IPS DF 19.7 (cell line): Measurements from ENCODE around the gene NFATC3.

ENCODE experiments used
- DNase-seq: peaks from one replicate; pipeline ENCODE4 v3.0.0-alpha.2; 2013; ENCODE audit warnings: low read depth, low spot score

The NFATC3 gene

GRCh38 chr16:68072038-68072695 lies 13.0 kb upstream of the NFATC3 start:
- no peak for DNase-seq

- DNase-seq: no peak
Measured at GRCh38 chr16:68073902-68074760, 11.0 kb upstream of the NFATC3 start.

DNA sequence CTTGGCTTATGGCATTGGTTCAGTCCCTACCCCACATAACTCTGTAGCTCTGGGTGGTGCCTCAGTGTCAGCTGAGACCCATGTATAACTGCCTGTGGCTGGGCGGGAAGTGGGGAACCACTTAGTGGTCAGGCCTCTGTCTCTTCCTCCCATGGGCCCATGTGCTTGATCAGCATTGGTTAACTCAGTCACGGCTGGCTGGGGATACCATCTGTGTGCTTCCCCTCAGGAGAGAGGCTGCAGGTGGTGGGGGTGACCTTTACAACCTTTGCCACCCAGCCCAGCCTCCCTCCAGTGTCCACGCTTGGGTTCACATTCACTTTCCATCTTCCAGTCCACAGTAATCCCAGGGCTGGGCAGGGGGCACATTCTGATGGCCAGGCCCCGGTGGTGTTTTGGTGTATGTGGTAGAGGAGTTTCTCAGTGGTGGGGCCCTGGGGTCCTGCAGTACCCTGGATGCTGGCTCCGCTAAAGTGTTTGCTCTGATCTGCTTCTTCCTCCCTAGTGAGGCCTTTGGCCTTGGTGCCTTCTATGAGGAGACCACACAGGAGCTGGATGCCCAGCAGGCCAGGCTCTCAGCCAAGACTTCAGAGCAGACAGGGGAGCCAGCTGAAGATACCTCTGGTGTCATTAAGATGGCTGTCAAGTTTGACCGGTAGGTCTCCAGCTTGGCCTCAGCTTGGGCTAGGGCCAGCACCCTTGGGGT lies 10.2 kb upstream of the NFATC3 start:
- DNase-seq: no peak

DNA sequence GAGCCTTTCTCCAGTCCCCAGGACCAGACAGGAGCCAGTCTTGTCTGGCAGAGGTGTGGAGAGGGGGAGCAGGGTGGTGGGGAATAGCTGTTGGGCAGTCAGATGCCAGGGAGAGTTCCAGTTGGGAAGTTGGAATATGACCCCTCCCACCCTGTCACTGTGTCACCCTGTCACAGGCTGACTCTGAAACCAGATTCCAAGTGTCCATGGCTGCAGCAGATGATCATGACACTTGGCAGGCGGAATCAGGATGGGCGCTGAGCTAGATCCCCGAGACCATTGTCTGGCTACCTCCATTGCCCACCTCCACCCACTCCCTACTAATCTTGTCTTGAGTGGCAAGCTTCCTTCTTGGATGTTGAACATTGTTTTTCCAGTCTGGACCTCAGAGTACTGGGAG lies 9.2 kb upstream of the NFATC3 start:
- no peak for DNase-seq

DNA sequence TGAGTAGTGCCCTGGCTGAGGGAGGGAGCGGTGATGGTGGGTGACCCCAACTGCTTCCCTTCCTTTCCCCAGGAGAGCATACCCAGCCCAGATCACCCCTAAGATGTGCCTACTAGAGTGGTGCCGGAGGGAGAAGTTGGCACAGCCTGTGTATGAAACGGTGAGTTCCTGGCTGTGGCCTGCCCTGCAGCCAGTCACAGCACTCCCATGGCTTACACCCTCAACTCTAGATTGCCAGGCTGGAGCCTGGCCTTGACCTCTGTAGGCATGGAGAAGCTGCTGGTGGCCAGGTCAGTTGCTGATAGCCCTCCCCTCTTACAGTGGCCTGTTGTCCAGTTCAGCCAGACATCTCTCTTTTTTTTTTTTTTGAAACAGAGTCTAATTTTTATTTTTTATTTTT lies 8.6 kb upstream of the NFATC3 start:
- no peak for DNase-seq

- no peak for DNase-seq
Measured at GRCh38 chr16:68077866-68078700, 7.1 kb upstream of the NFATC3 start.

DNA sequence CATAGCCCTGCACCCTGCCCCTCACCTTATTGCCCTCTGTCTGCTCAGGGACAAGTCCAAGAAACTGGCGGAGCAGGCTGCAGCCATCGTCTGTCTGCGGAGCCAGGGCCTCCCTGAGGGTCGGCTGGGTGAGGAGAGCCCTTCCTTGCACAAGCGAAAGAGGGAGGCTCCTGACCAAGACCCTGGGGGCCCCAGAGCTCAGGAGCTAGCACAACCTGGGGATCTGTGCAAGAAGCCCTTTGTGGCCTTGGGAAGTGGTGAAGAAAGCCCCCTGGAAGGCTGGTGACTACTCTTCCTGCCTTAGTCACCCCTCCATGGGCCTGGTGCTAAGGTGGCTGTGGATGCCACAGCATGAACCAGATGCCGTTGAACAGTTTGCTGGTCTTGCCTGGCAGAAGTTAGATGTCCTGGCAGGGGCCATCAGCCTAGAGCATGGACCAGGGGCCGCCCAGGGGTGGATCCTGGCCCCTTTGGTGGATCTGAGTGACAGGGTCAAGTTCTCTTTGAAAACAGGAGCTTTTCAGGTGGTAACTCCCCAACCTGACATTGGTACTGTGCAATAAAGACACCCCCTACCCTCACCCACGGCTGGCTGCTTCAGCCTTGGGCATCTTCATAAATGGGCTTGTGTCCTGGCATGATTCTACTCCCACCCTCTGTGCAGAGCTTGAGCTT lies 6.3 kb upstream of the NFATC3 start:
- DNase-seq: no peak

- DNase-seq: no peak
Measured at GRCh38 chr16:68079376-68079625, 5.9 kb upstream of the NFATC3 start.

DNA sequence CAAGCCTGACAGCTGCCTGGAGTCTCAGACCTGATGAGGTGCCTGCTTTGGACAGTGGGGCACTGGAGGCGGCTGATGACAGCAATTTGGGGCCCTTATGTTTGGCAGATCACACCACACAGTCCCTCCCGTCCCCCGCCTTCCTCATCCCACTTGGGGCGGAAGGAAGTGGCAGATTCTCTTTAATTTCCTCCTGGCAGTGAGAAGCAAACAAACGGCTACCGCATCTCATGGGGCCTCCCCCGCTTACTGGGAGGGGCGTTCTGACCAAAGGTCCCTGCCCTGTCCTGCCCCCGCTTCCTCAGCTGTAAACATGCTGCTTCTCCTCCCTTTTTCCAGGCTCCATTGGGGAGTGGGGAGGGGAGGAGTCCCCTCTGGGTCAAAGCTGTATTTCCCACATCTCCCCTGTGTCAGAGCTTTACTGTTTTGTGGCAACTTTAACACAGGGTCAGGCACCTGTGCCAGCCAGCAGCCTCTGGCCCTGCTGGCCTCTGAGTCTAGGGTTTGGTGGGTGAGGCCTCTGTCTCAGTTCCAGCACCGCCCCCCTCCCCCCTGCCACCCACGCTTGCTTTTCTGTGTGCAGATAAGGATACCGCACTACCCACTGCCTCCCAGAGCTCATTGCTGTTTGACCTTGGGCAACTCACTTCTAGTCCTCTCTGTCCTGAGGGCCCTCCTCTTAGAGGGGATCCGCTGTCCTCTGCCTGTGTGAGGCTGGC lies 5.4 kb upstream of the NFATC3 start:
- DNase-seq: no peak

DNA sequence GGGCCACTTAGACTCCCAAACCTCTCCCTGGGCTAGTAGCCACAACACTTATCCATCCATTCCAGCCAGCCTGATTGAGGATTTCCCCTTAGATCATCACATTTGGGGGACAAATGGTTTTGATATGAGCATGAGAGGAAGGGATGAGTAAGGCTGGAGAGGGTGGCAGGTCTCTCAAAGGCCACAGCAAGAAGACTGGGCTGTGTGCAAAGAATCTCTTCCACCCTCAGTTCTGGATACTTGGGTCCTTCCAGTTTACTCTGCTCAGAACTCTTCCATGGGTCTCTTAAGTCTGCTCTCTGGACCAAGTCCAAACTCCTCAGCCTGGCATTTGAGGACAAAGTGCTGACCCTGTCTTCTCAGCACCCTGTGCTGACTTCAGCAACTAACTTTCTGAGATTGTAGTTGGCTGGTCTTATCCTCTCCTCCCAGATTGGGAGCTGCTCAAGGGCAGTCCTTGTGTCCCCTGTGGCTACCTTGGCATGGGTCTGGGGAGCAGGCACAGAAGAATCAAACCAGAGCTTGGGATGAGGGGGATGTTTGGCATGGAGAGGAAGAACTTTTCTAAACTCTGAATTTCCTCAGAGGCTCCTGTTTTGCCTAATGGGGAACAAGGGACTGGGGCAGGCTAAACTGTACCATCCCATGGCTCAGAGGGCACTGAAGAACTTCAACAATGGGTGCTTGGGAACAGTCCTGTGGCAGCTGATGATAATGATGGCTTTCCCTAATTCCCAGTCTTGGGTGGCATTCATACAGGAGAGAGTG lies 3.1 kb upstream of the NFATC3 start:
- DNase-seq: no peak

- DNase-seq: no peak
Measured at GRCh38 chr16:68082629-68083238, 2.4 kb upstream of the NFATC3 start.

GRCh38 chr16:68083239-68083781 lies 1.9 kb upstream of the NFATC3 start:
- no peak for DNase-seq

- DNase-seq: no peak
Measured at GRCh38 chr16:68083861-68084503, 1.2 kb upstream of the NFATC3 start.

DNA sequence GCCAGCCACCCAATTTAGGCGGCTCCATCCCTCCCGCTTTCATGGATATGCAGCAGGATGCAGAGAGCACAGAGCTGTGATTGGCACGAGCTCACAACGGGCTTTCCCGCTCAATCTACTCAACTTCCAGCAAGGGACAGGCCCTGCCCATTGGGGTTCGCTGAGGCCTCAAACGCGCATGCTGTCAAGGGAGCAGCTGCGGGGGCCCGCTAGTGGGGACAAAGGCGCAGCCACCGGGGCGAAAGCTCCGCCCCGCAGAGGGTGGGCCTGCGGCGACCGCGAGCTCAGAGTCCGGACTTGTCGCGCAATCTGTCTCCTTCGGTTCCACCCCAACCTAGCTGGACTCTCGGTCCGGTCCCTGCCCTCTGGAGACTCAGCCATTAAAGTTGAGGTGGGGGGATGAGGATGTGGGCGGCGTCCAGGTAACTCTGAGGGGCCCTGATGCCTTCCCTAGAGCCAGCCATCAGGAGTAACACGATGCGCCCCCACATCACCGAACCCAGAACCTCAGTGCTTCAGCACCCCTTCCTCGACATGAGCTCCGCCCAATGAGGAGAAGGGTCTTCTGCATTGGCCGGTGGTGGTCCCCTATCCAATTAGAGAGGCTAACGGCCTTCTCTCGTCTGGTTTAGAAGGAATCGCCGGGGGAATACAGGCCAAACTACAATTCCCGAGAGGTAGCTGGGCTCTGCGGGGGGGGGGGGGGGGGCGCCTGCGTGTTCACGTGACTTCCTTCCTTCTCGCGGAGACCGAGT lies 489 bp upstream of the NFATC3 start:
- peak; percentile 83 for DNase-seq

DNA sequence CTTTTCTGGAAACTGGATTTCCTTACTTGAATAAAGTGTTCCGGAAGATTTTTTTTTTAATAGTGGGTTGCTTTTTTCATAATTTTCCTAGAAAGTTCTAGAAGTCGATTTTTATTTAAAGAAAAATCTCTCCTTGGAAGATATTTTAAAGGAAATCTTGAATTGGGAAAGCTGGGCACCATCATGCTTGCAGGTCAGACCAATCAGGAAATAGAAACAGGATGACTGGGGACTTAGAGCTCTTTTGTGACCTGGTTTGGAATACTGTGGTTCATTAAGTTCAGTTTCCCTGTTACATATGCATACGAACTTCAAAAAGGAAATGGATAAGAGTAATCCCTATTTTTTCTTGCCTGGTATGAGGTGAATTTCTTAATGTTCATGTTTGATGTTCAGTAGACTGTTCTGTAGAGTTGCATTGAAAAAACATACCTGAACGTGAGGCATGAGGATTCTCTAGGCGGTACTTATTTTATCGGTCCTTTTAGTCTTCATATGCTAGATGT lies 1.2 kb downstream of the NFATC3 start:
- no peak for DNase-seq

DNA sequence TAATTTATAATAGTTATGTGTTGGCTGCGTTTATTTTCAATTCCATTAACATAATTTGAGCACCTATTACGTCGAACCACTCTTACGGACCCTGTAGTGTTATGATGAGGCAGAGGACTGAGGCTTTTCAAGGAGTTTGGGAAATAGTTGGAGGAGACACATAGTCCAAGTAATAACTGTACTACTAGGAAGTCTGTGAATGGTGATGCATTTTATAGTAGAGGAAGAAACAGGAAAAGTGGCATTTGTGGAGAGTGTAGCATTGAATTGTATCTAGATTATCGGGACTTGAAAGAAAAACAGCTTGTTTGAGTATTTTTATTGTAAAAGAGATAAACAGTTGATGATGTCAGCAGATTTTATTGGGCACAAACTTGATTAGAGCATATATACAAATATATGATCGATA lies 1.7 kb downstream of the NFATC3 start:
- no peak for DNase-seq

- DNase-seq: no peak
Measured at GRCh38 chr16:68087688-68088087, 2.5 kb downstream of the NFATC3 start.
